GM18520 (cell line): ENCODE results near the gene HOXA11.

Experiments
- ATAC-seq: cut with Tn5 transposase; IDR thresholded peaks from one replicate; pipeline ENCODE4 v1.9.1; 2021; ENCODE audit not compliant: unreplicated experiment

HOXA11 gene

DNA sequence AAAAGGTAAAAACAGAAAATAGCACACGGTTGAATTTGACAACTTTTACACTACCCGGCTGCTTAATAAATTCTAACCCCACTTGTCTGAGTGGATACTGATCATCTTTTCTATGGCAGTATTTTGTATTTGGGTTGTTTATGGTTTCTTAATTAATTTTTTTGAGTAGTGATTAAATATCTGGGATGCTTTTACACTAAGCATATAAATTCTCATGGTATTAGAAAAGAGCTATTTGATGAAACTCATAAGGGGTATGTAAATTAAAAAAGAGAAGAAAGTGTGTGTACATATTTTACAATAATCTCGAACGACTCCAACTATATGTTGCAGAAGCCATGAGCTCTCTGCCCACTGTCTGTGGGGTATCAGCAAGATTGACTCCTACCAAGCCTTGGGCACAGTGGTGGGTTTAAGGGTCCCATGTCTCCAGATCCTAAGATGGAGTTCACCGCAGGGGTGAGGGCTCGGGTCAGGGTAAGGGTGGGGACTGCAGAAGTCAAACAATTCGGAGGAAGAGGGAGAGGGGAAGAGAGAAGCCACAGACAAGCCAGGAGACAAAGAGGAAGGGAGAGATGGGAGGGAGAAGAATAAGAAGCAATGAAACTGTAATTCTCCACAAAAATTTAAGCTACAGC lies 22.4 kb upstream of the HOXA11 start:
- no peak for ATAC-seq

DNA sequence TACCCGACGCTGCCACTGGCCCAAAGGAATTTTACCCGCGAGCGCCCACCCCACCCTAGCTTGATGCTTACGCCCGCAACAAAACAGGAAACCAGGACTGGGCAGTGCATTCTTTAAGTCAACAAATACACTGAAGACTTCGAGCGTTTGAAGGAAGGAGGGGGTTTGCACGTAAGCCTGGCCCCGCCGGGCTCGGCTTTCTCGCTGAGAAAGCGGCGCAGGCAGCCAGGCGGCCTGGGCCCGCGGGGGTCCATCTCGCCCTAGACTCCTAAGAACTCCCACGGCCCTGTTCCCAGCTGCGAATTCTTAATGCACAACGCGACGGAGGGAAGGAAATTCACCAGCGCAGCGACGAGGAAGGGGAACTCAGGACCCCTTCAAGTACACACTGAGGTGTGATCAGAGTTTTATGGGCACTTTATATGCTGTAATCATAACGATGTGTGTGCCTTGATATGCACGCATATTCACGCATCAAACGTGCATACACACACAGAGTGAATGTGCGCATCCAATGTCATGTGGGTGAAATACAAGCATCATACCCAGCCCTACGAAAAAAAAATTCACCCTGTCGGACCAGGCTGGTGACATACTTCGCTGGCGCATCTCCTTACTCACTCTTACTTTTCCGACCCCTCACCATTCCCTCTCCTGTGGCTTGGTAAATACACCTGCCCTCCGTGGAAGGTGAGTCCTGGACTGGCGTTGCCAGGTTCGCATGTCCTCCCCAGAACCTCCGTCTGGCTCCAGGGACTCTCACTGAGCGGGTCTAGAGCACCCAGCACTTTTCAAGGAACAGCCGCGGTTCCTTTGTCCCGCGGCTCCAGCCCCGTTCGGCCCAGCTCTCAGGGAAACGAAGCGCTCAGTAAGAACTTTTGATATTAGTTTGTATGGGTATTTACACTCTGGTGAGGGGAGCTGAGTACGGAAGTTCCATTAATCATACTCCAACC lies 20.6 kb upstream of the HOXA11 start:
- ATAC-seq, result no peak

DNA sequence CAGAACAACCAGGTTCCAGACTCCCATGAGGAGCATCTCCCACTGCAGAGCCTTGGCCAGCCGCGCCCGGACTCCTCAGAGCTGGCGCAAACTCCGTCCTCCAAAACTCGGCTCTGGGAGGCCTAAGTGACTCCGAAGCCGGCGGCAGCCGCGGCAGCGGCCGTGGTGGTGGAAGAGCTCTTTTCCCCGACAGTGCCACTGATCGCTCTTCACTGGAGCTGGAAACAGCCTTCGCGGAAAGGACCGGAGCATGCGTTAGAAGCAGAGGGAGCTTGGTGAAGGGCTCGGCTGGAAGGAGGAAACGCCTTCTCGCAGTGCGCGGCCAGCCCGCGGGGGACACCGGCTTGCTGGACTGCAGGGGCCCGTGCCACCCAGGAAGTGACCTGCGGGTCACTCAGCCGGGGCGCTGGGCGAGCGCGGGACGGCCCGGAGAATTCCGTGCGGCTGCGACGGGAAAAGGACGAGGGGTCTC lies 19.9 kb upstream of the HOXA11 start:
- no peak for ATAC-seq

DNA sequence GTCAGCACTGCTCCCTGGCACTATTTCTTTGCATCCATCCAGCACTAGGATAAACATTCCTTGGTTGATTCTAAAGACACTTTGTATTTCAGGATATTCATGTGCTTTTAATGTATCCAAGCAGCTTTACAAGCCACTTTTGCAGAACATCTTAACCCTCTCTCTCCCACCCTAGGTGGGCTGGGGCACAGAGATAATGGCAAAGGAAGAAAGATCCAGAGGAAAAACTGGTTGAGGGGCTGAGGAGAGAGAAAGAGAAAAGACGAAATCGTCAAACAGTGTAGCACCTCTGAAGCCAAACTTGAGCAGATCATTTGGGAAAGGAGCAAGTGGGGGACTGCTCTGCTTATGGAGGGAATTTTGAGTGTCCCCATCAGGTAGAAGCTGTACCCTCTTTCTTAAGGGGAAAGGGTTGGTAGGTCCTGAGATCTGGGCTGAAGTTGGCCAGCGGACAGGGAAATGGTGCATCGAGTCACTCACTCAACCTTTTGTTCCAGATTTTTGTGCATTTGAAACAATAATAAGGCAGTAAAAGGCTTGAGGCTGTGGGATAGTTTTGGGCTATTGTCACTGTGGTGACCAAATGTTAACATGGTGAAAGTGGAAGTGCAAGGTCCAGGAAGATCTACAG lies 19.0 kb upstream of the HOXA11 start:
- ATAC-seq, result no peak

DNA sequence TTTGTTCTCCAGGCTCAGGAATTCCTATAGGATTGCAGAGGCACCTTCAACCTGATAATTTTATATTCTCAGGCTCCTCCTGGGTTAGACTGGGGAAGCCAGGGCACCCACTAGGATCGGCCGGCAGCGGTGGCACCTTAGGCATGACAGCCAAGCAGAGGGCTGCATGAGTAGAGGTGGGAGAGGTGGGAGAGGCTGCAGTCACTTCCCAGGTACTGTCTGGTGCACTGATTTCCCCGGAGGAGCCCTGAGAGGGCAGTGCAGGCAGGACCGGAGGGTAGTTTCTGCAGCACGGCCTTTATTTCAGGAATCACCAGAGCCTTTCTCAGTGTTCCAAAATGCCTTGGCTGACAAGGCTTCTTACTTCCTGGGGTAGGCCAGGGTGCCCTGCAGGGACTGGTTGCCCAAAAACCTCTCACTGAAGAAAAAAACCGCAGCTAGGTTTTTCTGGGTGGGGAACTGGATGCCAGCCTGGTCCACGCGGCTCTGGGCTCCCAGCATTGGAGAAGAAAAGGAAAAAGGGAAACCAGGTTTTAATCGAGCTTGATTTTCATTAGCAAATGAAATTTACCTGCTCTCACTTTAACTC lies 18.4 kb upstream of the HOXA11 start:
- ATAC-seq, result no peak

DNA sequence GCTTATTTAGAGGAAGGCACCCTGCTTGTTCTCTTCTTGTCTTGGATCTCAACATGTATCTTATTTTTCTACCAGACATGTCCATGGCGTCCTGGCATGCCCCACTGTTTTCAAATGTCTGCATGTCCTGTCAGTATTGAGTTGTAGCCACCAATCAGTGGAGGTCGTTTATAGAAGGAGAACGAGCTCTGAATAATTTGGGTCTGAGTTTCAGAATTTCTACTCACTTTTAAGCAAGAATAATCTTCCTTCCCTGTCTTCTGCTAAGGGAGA lies 17.8 kb upstream of the HOXA11 start:
- no peak for ATAC-seq

DNA sequence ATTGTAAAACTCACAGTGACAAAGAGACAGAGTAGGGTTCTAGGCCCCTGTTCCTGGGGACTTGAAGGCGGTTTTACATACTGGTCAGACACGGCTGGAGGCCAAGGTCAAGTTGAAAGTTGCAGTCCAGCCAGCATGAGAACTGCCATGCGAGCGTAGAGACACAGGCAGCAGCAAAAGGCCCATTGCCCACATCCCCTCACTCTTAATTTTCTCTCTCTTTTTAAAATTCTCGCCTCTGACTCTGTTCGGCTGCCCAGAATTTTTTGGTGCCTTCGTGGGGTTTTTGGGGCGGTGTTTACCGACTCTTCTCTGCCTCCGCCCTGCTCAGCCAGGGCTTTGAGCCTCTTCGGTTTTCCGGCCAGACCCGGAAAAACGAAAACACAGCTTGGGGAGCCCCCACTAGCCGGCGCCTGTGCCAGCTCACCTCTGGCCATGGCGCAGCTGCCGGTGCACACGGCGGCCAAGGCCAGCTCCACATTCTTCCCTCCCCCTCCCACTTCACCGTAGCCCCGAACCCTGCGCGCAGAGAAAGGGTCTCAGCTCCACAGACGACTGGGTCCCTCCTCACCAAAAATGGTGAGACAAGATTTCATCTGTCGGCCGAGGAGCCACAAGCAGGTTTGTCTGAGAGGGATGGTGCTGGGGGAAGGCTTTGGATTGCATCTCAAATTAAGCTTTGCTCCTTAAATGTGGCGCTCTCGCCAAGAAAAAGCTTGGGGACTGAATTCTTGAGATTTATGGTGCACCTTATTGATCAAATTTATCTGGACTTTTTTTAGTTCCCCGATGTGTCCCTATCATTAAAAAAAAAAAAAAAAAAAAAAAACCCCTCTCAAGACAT lies 17.2 kb upstream of the HOXA11 start:
- ATAC-seq, result no peak

DNA sequence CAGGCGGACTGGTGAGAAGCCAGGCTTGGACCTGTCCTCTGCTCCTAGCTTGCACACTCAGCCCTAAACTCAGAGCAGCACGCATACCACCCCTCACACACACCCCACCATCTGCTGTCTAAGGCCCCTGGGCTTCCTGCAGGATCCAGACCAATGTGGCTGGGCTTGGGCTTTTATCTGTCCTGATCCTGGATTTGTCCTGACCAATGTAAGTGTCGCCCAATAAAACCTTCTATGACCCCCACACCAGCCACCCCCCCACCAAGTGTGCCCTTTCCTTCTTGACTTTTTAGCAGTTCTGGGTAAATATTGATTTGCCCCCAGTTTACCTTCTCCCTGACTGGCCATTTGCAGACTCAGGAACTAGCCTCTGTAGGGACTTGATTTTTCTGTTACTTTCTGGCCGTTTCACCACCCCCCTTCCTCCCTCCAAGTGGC lies 16.6 kb upstream of the HOXA11 start:
- ATAC-seq, result no peak

DNA sequence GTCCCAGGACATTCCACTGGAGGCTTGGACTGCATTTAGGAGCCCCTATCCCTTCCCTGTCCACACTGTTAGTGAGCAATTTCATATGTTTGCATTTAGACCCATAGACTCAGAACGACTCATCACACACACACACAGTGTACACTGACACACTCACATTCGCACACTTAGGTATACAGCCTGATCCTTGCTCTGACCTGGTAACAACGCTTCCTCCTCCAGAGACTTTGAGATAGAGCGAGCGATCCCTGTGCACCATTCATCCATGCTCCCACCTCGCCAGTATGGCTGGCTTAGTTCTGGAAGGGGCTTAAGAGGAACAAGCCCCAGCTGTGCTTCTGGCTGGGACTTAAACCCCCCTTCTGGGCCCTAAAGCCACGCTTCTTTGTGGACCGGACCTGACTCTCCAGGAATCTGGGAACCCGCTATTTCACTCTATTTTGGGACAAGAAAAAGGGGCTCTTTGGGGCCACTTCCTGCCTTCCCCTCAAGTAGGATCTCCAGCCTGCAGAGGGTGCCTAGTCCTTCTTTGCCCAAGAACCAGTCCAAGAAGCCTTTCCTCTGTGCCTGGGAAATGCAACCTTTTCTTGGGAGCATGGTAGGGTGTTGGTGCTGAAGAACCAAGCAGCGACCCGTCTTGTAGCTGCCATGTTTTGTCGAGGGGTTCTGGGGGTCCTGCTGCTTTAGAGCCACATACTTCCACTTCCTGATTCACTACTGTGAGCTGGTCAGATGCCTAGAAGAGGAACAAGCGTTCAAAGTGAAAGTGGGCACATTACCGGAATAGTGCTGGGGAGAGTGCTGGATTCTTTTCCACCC lies 15.9 kb upstream of the HOXA11 start:
- ATAC-seq, result no peak

DNA sequence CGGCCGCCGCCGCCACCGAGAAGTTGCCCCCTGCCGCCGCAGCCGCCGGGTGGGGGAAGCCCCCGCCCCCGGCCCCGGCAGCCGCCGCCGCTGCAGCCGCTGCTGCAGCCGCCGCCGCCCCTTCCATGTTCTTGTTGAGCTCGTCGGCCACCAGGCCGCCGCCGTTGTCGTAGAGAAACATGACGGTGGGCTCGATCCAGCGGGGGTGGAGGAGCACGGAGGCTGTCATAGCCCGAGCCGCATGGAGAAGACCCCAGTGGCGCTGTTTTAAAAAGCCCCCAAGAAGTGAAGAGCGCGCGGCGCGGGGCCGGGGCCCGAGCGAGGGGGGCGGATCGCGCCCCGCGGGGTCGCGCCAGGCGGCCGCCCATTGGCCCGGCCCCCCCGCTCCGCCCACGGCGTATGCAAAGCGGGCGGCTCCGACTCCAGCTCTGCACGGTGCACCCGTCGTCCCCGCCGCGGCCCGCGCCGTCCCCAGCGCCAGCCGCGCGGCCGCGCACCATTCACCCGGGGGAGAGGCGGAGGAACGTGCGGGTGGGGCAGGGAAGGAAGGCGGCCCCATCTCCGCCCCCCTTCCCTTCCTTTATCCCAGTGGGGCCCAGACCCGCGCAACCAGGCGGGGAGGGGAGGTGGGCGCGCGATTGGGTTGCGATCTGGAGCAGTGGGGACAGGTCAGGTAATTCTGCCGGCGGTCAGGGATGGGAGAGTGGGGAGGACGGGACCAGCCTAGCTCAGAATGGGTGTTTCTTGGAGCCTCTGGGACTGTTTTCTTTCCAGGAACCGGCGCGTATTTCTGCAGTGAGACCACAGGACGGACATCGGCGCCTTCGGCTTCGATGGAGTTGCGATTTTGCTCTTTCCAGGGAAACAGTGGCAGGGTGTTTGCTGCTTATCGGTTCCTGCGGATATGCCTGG lies 15.1 kb upstream of the HOXA11 start, which contains the start of gene HOXA13:
Gene HOXA13, minus strand, starts transcription at position 243 of the 912 bp plus-strand sequence. Its CDS starts 14 bp downstream, at position 229.
- ATAC-seq, result no peak

DNA sequence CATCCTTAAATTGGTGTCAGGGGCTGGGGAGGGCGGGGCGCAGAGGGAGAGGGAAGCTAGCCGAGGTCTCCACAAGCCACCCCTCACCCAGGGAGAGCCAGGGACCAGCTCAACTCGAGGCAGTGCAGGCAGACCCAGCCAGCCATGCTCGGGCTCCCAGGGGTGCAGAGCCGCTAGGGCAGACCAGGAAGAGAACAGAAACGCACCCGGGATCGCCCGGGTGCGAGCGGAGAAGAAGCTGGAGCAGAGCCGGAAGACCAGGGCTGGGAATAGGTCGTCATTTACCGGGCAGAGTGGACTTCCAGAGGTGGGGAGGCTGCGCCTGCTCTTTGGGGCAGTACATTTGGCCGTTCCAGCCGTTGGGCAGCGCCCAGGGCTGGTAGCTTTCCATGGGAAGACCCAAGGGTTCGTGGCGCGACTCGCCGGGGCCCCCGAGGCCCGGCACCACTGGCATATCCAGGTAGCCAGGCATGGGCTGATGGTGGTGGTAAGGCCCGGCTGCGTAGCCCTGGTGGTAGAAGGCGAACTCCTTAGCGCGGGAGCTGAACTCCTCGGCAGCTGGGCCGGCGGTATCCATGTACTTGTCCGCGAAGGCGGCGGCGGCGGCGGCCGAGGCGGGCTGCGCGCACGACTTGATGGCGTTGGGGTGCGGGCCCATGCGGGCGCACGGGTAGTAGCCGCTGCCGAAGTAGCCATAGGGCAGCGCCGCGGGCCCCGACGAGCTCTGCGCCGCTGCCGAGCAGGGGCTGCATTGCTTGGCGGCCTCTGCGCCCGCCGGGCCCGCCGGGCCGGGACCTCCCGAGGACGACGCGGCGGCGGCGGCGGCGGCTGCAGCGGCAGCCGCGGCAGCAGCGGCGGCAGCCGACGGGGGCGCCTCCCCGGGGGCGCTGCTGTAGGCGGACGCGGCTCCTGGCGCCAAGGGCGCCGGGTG lies 14.1 kb upstream of the HOXA11 start:
- ATAC-seq, result no peak

DNA sequence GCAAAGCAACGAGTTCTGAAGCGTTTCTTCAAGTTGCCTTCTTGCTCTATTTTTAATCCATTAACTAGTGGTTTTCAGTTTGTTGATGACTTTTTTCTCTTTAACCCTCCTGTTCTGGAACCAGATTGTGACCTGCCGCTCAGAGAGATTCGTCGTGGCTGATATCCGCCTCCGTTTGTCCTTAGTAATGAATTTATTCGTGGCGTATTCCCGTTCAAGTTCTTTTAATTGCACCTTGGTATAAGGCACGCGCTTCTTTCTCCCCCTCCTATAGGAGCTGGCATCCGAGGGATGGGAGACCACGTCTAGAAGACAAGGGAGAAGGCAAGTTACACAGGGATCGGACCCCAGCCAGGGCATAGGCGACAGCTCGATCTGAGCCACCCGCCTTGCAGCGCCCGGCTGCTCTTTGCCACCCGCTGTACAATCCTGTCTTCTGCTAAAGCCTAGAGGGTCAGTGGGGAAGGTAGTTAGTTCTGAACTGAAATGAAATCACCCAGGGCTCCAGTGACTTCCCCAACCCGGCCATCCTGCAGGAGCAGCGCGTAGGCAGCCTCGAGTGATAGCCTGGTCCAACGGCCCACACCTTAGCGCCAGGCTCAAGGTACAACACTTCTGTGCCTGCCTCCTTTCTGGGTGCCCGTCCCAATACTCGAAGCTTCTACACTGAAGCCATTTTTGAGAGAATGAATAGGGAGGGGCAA lies 13.3 kb upstream of the HOXA11 start:
- no peak for ATAC-seq

DNA sequence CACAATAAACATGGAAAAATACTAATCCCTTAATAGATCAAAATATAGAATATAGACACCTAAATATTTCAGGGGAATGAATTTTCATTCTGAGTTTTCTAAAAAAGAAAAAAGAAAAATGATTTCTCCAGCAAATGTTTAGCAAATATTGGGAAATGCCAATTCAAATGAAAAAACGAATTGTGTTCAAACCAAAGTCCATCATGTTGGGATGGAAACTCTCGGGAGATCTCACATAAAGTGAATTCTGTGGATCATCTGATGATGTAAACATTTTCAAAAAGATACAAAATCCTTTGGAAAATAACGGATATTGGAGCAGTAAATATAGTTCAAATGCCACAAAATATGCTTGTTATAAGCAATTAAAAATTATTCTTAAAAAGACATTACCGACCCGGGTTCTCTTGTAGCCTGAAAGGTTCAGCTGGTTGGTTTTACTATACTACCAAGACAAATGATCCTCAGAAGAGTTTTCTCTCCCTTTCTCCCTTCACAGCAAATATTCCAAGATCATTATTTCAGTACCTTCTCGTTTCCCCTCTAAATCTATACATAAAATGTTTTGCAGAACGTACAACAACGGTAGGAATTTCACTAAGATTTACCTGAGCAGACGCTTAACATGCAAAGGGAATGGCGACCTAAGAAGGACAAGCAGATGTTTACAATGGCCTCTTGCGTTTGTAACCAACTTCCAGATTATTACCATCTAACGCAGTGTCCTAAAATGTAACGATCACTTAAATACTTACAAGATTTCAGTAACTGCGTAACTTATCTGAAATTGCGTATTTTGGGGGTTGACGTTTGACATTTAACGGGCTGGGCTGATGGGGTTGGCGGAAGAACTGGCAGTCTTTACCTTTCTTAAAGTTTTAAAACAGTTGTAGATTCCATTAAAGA lies 12.4 kb upstream of the HOXA11 start:
- ATAC-seq, result no peak

DNA sequence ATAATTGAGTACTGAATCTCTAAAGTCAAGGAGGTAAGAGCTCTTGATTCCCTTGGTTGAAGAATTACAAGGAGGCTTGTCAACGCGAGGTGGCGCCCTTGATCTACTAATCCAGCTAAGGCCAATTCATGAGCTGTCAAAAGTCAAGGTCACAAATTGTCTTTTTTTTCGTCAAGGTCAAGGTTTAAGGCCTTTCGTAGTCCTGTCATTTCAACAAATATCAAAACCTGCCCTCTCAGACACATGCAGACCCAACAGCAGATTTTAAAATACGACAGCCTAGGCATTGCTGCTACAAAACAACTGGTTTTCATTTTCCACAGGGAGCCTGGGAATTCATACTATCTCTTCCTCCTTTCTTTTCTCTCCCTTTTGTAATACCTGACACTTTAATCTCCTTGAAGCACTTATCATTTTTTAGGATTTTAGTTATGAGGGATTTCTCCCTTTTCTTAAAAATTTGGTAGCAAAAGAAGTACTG lies 11.3 kb upstream of the HOXA11 start:
- ATAC-seq, result no peak

DNA sequence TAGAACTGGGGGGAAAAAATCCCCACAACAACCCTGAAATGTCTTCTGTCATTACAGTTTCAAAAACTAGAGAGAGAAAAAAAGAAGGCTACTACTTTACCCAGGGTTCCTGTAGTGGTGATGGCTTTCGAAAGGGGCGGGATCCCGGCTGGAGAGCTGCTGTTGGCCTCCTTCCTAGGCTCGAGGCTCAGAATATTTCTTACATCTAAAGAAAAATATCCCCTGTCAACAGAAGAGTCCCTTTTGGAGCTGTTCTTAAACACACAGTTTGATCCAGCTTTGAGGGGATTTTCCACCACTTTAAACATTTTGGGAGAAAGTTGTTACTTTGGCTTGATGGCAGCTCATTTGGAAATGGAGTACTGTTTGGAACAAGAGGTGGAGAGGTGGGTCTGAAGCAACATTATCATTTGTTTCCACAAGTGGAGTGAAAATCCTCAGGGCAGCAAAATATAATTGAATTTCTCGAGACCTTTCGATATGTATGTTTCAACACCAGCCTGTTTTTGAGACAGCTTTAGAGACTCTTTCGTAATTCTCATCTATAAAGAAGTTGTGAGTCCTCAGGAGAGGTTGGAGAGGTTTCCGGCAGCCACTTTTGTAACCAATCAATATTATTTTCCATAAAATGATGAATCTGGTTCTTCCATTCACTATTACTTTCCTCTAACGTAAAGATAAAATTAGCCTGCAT lies 9.8 kb upstream of the HOXA11 start:
- ATAC-seq, result no peak
